NCI-H187 (cell line): ENCODE measurements around the gene ABHD1.
"Not testable (repeated sequence)": the region's sequence is repeated elsewhere in the genome, so short reads cannot be mapped to it uniquely, and the experiment has no call there.

Source experiments
- DNase-seq, 2 experiments: peaks; one replicate each; lab custom pipeline; 2025; lab: John Stamatoyannopoulos, UW

The ABHD1 gene

DNA sequence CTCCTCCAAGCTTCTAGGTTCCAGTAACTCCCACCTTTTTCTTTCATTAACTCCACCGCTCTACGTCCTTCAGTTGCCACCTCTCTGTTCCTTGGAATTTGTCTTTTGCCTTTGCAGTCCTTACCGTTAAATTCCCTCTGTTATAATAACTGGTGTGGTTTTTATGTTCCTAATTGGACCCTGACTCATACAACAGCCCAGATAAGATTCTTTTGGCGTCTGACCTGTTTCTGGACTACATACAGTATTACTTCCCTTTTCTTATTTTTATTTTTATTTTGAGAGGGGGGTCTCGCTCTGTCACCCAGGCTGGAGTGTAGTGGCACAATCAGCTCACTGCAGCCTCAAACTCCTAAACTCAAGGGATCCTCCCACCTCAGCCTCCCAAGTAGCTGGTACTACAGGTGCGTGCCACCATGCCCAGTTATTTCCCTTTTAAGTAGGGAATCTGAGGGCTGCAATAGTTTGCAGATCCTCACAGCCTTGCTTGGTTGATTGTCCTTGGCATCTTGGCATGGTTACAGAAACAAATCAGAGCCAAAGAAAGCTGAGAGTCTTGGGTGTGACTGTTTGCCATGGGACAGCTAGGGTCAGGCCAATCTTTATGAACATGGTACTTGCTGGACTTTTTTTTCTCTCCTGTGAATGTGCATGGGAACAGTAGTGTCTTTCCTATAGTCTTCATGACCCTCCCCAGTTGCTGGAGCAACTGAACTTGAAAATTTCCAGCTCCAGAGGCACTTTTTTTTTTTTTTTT, 47.1 kb downstream of the ABHD1 start:
- DNase-seq = no peak

DNA sequence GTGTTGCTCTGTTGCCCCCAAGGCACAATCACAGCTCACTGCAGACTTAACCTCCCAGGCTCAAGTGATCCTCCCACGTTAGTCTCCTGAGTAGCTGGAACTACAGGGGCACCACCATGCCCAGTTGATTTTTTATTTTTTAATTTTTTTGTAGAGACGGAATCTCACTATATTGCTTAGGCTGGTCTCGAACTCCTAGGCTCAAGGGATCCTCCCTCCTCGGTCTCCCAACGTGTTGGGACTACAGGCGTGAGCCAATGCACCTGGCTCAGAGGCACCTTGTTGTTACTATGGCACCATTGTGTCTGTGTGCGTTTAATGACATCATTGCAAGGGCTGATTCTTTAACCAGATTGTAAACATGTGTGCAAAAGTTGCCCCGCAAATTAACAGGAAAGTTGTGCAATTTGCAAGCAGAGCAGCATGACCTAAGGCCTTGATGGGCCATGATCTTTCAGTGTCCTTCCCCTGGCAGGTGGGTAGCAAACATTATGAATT, 47.8 kb downstream of the ABHD1 start:
- no peak for DNase-seq

DNA sequence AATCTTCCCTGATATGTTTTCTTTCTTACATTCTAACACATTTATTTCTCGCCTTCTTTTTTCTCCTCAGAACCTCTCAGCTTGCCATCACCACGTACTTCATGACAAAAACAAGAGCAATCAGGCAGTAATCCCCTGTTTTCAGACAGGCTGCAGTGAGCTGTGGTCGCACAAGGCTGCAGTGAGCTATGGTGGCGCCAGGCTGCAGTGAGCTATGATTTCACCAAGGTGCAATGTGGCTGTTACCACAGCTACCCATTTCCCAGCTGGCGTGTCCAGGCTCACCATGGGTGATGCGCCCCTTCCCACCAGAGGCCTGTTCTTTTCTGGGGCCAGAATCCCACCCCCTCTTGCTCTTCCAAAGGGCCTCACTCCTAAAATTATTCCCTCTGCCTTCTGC, 51.0 kb downstream of the ABHD1 start:
- no peak for DNase-seq

DNA sequence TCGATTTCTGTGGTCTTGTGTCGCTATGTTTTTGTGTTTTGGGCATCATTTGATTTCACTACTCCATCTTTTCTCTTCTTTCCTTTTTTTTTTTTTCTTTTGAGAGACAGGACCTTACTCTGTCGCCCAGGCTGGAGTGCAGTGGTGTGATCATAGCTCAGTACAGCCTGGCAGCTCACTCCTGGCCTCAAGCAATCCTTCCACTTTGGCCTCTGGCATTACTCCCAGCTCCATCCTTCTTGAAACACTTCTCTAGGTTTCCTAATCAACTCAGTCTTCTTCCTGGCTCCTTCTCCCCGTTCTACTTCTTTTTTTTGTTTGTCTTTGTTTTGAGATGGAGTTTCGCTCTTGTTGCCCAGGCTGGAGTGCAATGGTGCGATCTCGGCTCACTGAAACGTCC, 51.7 kb downstream of the ABHD1 start:
- DNase-seq = no peak

DNA sequence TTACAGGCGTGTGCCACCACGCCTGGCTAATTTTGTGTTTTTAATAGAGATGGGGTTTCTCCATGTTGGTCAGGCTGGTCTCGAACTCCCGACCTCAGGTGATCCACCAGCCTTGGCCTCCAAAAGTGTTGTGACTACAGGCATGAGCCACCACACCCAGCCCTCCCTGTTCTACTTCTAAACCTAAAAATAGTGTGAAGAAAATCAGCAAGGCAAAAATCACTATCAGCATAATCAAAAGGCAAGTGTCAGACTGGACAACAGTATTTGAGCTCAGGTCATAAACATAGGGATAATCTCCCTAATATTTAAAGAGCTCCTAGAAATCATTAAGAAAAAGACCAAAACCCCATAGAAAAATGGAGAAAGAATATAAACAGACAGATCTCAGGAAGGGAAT, 52.2 kb downstream of the ABHD1 start:
- DNase-seq = not testable (repeated sequence)

DNA sequence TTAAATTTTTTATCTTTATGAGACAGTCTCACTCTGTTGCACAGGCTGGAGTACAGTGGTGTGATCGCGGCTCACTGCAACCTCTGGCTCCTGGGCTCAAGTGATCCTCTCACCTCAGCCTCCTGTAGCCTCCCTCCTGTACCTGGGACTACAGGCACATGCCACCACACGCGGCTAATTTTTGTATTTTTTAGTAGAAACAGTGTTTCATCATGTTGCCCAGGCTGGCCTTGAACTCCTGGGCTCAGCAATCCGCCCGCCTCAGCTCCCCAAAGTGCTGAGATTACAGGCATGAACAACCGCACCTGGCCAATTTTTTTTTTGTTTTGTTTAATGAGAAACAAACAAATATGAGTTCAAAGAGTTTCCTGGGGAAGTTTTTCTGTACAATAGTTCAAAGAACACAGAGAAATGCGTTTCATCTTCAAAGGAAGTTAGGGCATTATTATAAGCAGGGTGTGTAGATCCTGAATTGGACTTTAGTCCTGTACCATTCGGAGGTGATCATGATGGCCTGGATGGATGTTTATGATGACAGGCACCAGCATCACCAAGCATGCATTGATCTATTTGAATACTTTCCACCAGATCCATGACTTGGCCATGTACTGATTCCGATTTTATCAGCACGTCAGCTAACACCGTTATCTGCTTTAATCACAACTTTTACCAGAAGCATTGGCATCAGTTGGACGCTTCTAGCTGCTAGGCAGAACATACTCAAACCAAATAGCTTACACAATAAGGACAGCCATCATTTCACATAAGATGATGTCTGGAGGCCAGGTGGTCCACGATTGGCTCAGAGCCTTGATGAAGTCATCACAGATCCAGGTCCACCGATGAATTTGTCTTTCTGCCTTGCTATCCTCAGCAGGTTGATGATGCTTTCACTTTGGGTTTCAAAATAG, 54.1 kb downstream of the ABHD1 start:
- no peak for DNase-seq

DNA sequence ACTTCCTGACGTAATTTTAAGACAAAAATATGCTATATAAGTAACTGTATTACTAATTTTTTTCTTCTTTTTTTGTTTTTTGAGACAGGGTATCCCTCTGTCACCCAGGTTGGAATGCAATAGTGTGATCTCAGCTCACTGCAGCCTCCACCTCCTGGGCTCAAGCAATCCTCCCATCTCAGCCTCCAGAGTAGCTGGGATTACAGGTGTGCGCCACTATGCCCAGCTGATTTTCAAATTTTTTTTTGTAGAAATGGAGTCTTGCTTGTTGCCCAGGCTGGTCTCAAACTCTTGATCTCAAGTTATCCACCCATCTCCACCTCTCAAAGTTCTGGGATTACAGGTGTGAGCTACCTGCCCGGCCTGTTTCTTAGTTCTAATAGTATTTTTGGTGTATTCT, 54.9 kb downstream of the ABHD1 start:
- no peak for DNase-seq

DNA sequence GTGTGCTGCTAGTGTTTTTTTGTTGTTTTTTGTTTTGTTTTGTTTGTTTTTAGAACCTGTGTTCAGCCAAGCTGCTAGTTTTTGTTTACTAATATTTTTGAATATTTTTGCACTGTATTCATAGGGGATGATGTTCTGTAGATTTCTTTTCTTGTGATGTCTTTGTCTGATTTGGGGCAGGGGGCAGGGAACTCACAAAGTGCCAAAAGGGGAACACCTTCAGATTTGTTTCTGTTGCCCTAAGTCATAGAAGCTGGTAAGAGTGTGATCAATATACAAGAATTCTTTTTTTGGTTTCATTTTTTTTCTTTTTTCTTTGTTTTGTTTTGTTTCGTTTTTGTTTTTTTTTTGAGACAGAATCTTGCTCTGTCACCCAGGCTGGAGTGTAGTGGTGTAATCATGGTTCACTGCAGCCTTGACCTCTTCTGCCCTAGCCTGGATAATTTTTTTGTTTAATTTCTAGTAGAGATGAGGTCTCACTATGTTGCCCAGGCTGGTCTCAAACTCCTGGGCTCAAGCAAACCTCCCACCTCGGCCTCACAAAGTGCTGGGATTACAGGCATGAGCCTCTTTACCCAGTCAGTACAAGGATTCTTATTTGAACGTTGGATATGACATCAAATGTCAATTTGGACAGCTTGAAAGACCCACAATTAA, 55.9 kb downstream of the ABHD1 start:
- DNase-seq = no peak
